H1 (cell line): ENCODE results near the gene MYOM1. TPM values are rescaled to one million over a fixed set of nuclear protein-coding genes. Genes with fewer than 3 reads are reported as not detected.

ENCODE experiments used
- CREB1 ChIP-seq: IDR thresholded peaks from 2 replicates; pipeline ENCODE4 v1.6.1; 2012; ENCODE audit warnings: inconsistent platforms
- RAD21 ChIP-seq, 2 experiments: IDR thresholded peaks in 1 of 2; conservative IDR thresholded peaks in 1 of 2; 2 replicates each; pipeline ENCODE4 v1.6.1; 2011; ENCODE audit warnings: low read depth in 2 of 2, low read length in 2 of 2, improper control_type of control experiment in 1 of 2, inconsistent platforms in 1 of 2, mild to moderate bottlenecking in 1 of 2, moderate library complexity in 1 of 2
- polyA plus RNA-seq, 7 experiments: library from polyadenylated mRNA; depleted of rRNA in 3 of 7; stranded (reverse) in 5 of 7; unstranded in 2 of 7; fragments of >200 nt in 5 of 7; fragments of 200-250 nt in 2 of 7; gene quantifications; 1 replicate in 5 of 7; 2 replicates in 1 of 7; 4 replicates in 1 of 7; pipeline versions ENCODE4 v1.2.1 to v1.2.3, GENCODE V29; 2011 to 2013; ENCODE audit warnings: missing spikeins in 2 of 7, mixed read lengths in 2 of 7
- total RNA-seq: library from RNA; stranded (reverse); fragmentation: NEBNext Ultra II Directional; extraction: Animal tissue kit (Norgen Biotek cat#: 25700); gene quantifications from 2 replicates; pipeline ENCODE4 v1.2.1, GENCODE V29; 2021
- TF ChIP-seq, protein P1 (sequence below): IDR thresholded peaks from 2 replicates; pipeline ENCODE4 v1.6.1; 2012; ENCODE audit warnings: inconsistent platforms

MYOM1 gene
- total and polyA plus RNA-seq, 2 of the 8 experiments (the other 6 are each of a cell fraction or from before 2014, with no cell fraction given), result 0.06 to 0.32 TPM

- TF ChIP-seq, protein P1, sequence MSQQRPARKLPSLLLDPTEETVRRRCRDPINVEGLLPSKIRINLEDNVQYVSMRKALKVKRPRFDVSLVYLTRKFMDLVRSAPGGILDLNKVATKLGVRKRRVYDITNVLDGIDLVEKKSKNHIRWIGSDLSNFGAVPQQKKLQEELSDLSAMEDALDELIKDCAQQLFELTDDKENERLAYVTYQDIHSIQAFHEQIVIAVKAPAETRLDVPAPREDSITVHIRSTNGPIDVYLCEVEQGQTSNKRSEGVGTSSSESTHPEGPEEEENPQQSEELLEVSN, result no peak
- TF ChIP-seq RAD21 (IDR thresholded peaks at IDR 0.05 in 1 of 2, conservative IDR thresholded peaks at IDR 0.05 in 1 of 2; ENCODE audit: low read depth in 2 of 2, low read length in 2 of 2) (no peak), CREB1 (no peak)
Observed at GRCh38 chr18:3256693-3257626, 37.2 kb upstream of the MYOM1 start (continued).
